Mononuclear cell (primary cell): ENCODE results near the gene SLC6A12. TPM values are rescaled to one million over a fixed set of nuclear protein-coding genes. Genes with fewer than 3 reads are reported as not detected.
"Not testable (repeated sequence)": the region's sequence is repeated elsewhere in the genome, so short reads cannot be mapped to it uniquely, and the experiment has no call there.

ENCODE experiments used
- H3K27me3 ChIP-seq: 2 replicates; pipeline ENCODE4 v1.6.0; 2011; ENCODE audit warnings: low read length, control low read depth; ENCODE audit not compliant: insufficient read depth
- H3K4me1 ChIP-seq: 2 replicates; pipeline ENCODE4 v1.5.1; 2011; ENCODE audit warnings: mild to moderate bottlenecking, low read length, control low read depth; ENCODE audit not compliant: insufficient read depth
- H3K4me3 ChIP-seq: 2 replicates; pipeline ENCODE4 v1.5.1; 2011; ENCODE audit warnings: mild to moderate bottlenecking, low read length, moderate library complexity
- H3K9me3 ChIP-seq: 2 replicates; pipeline ENCODE4 v1.5.1; 2011; ENCODE audit warnings: low read depth, mild to moderate bottlenecking, control low read depth, low read length
- total RNA-seq: library from RNA; depleted of rRNA; stranded (reverse); fragments of >200 nt; gene quantifications from one replicate; pipeline ENCODE4 v1.2.3, GENCODE V29; 2012

SLC6A12 gene
- total RNA-seq, 1 donor, result 0.73 TPM

GRCh38 chr12:227923-228845 is 14.2 kb upstream of the SLC6A12 start:
- no peaks in the 10 kb centered on the region for H3K27me3 ChIP-seq

GRCh38 chr12:227286-227915 is 13.4 kb upstream of the SLC6A12 start:
- no peaks in the 10 kb centered on the region for H3K9me3 ChIP-seq

More at GRCh38 chr12:227923-228845, 14.2 kb upstream of the SLC6A12 start:
- no peaks in the 10 kb centered on the region for H3K9me3 ChIP-seq
- H3K4me1 ChIP-seq, result no peaks in the 10 kb centered on the region
- H3K4me3 ChIP-seq, result no peak overlapping the region

DNA sequence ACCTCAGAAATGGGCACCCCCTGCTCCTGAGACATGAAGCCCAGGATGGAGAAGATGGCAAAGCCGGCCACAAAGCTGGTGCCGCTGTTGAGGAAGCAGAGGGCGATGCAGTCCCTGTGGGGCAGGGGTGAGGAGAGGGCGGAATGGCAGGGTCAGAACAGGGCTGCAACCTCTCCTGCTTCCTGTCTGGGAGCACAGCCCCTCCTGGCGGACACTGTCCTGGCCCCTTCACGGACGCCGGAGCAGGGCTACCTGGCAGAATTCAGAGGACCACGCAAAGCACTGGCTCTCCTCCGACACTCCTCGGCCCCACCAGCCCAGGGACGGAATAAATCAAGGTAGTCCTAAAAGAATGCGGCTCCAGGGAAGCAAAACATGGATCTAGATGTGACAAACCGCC is 12.4 kb upstream of the SLC6A12 start:
- Histone ChIP-seq H3K4me1 (no peaks in the 10 kb centered on the region), H3K9me3 (no peaks in the 10 kb centered on the region), H3K27me3 (no peaks in the 10 kb centered on the region), H3K4me3 (no peak overlapping the region)

More at GRCh38 chr12:227286-227915, 13.4 kb upstream of the SLC6A12 start:
- Histone ChIP-seq H3K4me1 (no peaks in the 10 kb centered on the region), H3K27me3 (no peaks in the 10 kb centered on the region), H3K4me3 (no peak overlapping the region)

DNA sequence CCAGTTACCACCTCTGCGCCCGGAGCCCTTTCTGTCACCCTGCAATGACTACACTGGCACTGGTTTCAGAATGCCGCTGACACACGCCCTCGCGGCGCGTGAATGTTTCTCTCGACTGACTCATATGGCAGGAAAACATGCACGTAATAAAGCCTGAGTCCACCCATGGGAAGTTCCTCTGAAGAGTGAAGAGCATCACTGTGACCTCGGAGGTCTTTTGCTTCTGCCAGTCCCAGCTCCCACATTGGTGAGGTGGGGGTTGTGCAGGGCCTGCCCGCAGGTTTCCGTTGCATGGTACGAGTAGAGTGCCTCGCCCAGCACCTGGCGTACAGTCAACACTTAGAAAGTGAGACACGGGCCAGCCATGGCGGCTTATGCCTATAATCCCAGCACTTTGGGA is 11.1 kb upstream of the SLC6A12 start:
- H3K4me1 ChIP-seq, result no peaks in the 10 kb centered on the region
- H3K4me3 ChIP-seq, result no peak overlapping the region
- H3K9me3 ChIP-seq, result no peaks in the 10 kb centered on the region
- no peaks in the 10 kb centered on the region for H3K27me3 ChIP-seq

DNA sequence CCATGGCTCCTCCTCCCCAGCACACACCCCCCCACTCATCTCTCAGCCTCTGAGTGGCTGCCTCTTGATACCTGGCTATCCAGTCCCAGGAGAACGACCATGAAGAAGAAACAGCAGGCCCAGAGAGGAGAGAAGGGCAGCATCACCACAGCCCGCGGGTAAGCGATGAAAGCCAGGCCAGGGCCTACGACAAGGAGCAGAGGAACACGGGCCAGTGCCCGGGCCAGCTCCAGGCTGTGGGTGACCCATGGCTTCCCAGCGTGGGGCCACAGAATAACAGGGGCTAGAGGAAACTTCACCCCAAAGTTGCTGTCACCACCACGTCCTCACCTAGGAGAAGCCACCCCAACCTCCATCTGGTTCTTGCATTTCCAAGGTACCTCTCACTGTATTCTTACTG is 10.4 kb upstream of the SLC6A12 start:
- Histone ChIP-seq H3K27me3 (no peaks in the 10 kb centered on the region), H3K4me1 (no peaks in the 10 kb centered on the region), H3K9me3 (no peaks in the 10 kb centered on the region), H3K4me3 (no peak overlapping the region)

DNA sequence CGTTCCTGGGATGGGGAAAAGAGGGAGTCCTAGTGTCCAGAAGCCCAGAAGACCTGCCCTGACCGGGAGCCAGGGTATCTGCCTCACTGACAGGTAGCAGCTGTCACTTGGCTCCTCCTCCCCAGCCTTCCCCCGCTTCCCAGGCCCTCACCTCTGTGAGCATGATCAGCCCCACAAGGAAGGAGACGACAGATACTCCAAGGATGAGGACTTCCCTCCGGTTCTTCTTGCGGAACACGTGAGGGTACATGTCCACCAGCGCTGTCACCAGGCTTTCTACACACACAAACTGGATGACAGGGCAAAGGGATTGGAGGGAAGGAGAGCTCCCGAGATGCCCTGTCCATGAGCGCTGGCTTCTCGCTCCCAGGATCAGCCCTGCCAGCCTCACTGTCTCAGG is 9.9 kb upstream of the SLC6A12 start:
- no peaks in the 10 kb centered on the region for H3K9me3 ChIP-seq
- H3K4me3 ChIP-seq, result no peak overlapping the region
- H3K27me3 ChIP-seq, result no peaks in the 10 kb centered on the region
- H3K4me1 ChIP-seq, result no peaks in the 10 kb centered on the region

GRCh38 chr12:221736-222135 is 7.8 kb upstream of the SLC6A12 start:
- Histone ChIP-seq H3K27me3 (no peaks in the 10 kb centered on the region), H3K9me3 (no peaks in the 10 kb centered on the region), H3K4me1 (no peaks in the 10 kb centered on the region), H3K4me3 (no peak overlapping the region)

- Histone ChIP-seq H3K27me3 (no peaks in the 10 kb centered on the region), H3K4me1 (no peaks in the 10 kb centered on the region), H3K9me3 (no peaks in the 10 kb centered on the region), H3K4me3 (no peak overlapping the region)
Measured at GRCh38 chr12:220946-221550, 7.1 kb upstream of the SLC6A12 start.

- H3K4me3 ChIP-seq, result no peak overlapping the region
Measured at GRCh38 chr12:220491-220890, 6.5 kb upstream of the SLC6A12 start.

GRCh38 chr12:219891-220352 is 6.0 kb upstream of the SLC6A12 start:
- Histone ChIP-seq H3K27me3 (no peaks in the 10 kb centered on the region), H3K4me3 (no peak overlapping the region), H3K9me3 (no peaks in the 10 kb centered on the region), H3K4me1 (peaks cover 4% of the 10 kb centered on the region)

More at GRCh38 chr12:220491-220890, 6.5 kb upstream of the SLC6A12 start:
- no peaks in the 10 kb centered on the region for H3K4me1 ChIP-seq
- H3K27me3 ChIP-seq, result no peaks in the 10 kb centered on the region
- H3K9me3 ChIP-seq, result no peaks in the 10 kb centered on the region

GRCh38 chr12:218728-219590 is 5.0 kb upstream of the SLC6A12 start:
- Histone ChIP-seq H3K4me3 (no peak overlapping the region), H3K27me3 (no peaks in the 10 kb centered on the region), H3K9me3 (no peaks in the 10 kb centered on the region), H3K4me1 (peaks cover 14% of the 10 kb centered on the region)

DNA sequence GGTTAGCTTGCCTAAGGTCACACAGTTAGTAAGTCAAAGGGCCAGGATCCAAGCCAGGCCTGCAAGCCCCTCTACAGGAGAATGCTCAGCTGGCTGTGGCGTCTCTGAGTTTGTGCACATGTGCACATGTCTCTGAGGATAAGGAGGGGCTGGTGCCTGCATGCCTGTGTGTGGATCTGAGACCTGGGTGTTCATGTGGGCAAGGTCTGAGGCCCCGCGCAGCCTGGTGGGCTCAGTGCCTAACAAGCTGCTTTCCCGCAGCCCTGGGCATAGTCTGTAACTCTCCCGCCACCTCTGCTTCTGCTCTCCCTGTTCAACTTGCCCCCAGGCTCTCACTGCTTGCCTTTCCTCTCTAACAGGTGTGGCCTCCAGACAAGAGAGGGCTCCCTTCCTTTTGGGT is 4.3 kb upstream of the SLC6A12 start:
- H3K27me3 ChIP-seq, result no peaks in the 10 kb centered on the region
- peaks cover 21% of the 10 kb centered on the region for H3K4me1 ChIP-seq
- H3K9me3 ChIP-seq, result no peaks in the 10 kb centered on the region
- no peak overlapping the region for H3K4me3 ChIP-seq

DNA sequence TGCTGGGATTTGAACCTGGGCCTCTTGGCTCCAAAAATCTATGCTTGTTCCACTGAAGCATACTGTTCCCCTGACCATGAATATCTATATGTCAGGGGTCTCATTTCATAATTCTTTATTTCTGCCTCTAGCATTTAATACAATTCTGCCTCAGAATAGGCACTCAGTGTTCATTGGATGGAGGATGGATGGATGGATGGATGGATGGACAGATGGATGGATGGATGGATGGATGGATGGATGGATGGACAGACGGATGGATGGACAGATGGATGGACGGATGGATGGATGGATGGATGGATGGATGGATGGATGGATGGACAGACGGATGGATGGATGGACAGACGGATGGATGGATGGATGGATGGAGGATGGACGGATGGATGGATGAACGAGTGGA is 3.1 kb upstream of the SLC6A12 start:
- not testable (repeated sequence) for H3K9me3 ChIP-seq, H3K27me3 ChIP-seq, H3K4me3 ChIP-seq
- peaks cover 32% of the 10 kb centered on the region for H3K4me1 ChIP-seq

GRCh38 chr12:215116-215515 is 1.2 kb upstream of the SLC6A12 start:
- H3K4me1 ChIP-seq, result peaks cover 39% of the 10 kb centered on the region
- H3K9me3 ChIP-seq, result no peaks in the 10 kb centered on the region
- no peak overlapping the region for H3K4me3 ChIP-seq
- no peaks in the 10 kb centered on the region for H3K27me3 ChIP-seq
